SKM-1 (cell line): ENCODE results near the gene DTHD1.

Source experiments
- DNase-seq: peaks from one replicate; lab custom pipeline; 2025; ENCODE audit not compliant: unreplicated experiment; lab: John Stamatoyannopoulos, UW

Gene DTHD1

GRCh38 chr4:36338973-36339372 lies 57.6 kb downstream of the DTHD1 start:
- DNase-seq = no peak

- DNase-seq = no peak
Measured at GRCh38 chr4:36341936-36342335, 60.5 kb downstream of the DTHD1 start.

GRCh38 chr4:36343501-36344175 lies 62.2 kb downstream of the DTHD1 start:
- DNase-seq = no peak

- no peak for DNase-seq
Measured at GRCh38 chr4:36348403-36348938, 67.1 kb downstream of the DTHD1 start.

GRCh38 chr4:36349938-36350549 lies 68.6 kb downstream of the DTHD1 start:
- no peak for DNase-seq

- peak; percentile 62 for DNase-seq
Measured at GRCh38 chr4:36351082-36351666, 69.8 kb downstream of the DTHD1 start.

GRCh38 chr4:36353998-36354397 lies 72.6 kb downstream of the DTHD1 start:
- DNase-seq = no peak

- no peak for DNase-seq
Measured at GRCh38 chr4:36358173-36358572, 76.8 kb downstream of the DTHD1 start.

- no peak for DNase-seq
Measured at GRCh38 chr4:36360755-36361154, 79.3 kb downstream of the DTHD1 start.

- DNase-seq = no peak
Measured at GRCh38 chr4:36363024-36363423, 81.6 kb downstream of the DTHD1 start.

GRCh38 chr4:36374836-36375511 lies 93.6 kb downstream of the DTHD1 start:
- DNase-seq = no peak

GRCh38 chr4:36385951-36386571 lies 104.6 kb downstream of the DTHD1 start:
- peak; percentile 92 for DNase-seq

- DNase-seq = no peak
Measured at GRCh38 chr4:36386691-36387090, 105.3 kb downstream of the DTHD1 start.

- DNase-seq = no peak
Measured at GRCh38 chr4:36388710-36389109, 107.3 kb downstream of the DTHD1 start.

GRCh38 chr4:36391411-36391810 lies 110.0 kb downstream of the DTHD1 start:
- no peak for DNase-seq

- no peak for DNase-seq
Measured at GRCh38 chr4:36392024-36392423, 110.6 kb downstream of the DTHD1 start.

- DNase-seq = no peak
Measured at GRCh38 chr4:36392916-36393315, 111.5 kb downstream of the DTHD1 start.
